Suprapubic skin (tissue), 4 donors: ENCODE data around the gene ATPAF1. TPM values are rescaled to one million over a fixed set of nuclear protein-coding genes. Genes with fewer than 3 reads are reported as not detected.

Source experiments
- DNase-seq, 2 donors: peaks; one replicate each; pipeline ENCODE4 v3.0.0-alpha.2; 2019; ENCODE audit warnings: low spot score in 2 of 2
- H3K27ac ChIP-seq: fragments of 200-600 bp; sonication (generic); one replicate; pipeline ENCODE4 v1.5.1; 2019
- H3K27me3 ChIP-seq: fragments of 200-600 bp; sonication (generic); one replicate; pipeline ENCODE4 v1.5.1; 2019
- H3K36me3 ChIP-seq: fragments of 200-600 bp; sonication (generic); one replicate; pipeline ENCODE4 v1.5.1; 2019
- H3K4me1 ChIP-seq: fragments of 200-600 bp; sonication (generic); one replicate; pipeline ENCODE4 v1.5.1; 2019
- H3K4me3 ChIP-seq: fragments of 200-600 bp; sonication (generic); one replicate; pipeline ENCODE4 v1.5.1; 2019; ENCODE audit warnings: mild to moderate bottlenecking
- H3K9me3 ChIP-seq: fragments of 200-600 bp; sonication (generic); one replicate; pipeline ENCODE4 v1.5.1; 2019
- CTCF ChIP-seq, 2 donors: fragments of 200-600 bp in 1 of 2; fragments of 450-650 bp in 1 of 2; sonication (generic) in 1 of 2; IDR thresholded peaks; one replicate each; pipeline ENCODE4 v1.5.1; 2016 to 2019; ENCODE audit warnings: antibody characterized with exemption in 2 of 2, mild to moderate bottlenecking in 1 of 2, moderate library complexity in 1 of 2
- EP300 ChIP-seq: sonication (generic); formaldehyde crosslinking; IDR thresholded peaks from one replicate; pipeline ENCODE4 v1.6.1; 2017; ENCODE audit warnings: antibody characterized with exemption
- POLR2A ChIP-seq, 2 donors: fragments of 450-650 bp; IDR thresholded peaks; one replicate each; pipeline ENCODE4 v1.6.1; 2017; ENCODE audit warnings: antibody characterized with exemption in 2 of 2, mild to moderate bottlenecking in 2 of 2, moderate library complexity in 2 of 2
- POLR2AphosphoS5 ChIP-seq, 3 donors: sonication (generic); formaldehyde crosslinking; IDR thresholded peaks; one replicate each; pipeline ENCODE4 v1.6.1; 2017; ENCODE audit warnings: antibody characterized with exemption in 3 of 3
- WGBS: methylation state at CpG from one replicate; pipeline ENCODE4 v1.1.5; 2018; 5-methylcytosine and 5-hydroxymethylcytosine counted together
- total RNA-seq, 4 donors: library from RNA; depleted of rRNA; stranded (reverse); fragments of >200 nt; gene quantifications; one replicate each; pipeline ENCODE4 v1.1.0, GENCODE V29; 2016

ATPAF1 gene
- total RNA-seq, 4 donors from 2014 or later, result 29.0 to 43.6 (median 30.9) TPM

- Histone ChIP-seq H3K27ac (no peak overlapping the region), H3K9me3 (no peaks in the 10 kb centered on the region), H3K36me3 (peaks cover 73% of the 10 kb centered on the region), H3K4me3 (no peak overlapping the region), H3K27me3 (no peaks in the 10 kb centered on the region), H3K4me1 (no peaks in the 10 kb centered on the region)
- 93% methylated on average over 5 of the region's 5 CpGs for WGBS
- no peak for DNase-seq
- no peak for TF ChIP-seq CTCF (IDR thresholded peaks at IDR 0.05)
- no peak for TF ChIP-seq POLR2AphosphoS5 (IDR thresholded peaks at IDR 0.05)
These were observed 84.7 kb downstream of the ATPAF1 start for GRCh38 chr1:46583494-46583893.

- no peak overlapping the region for H3K27ac ChIP-seq
- H3K4me3 ChIP-seq, result no peak overlapping the region
- no peaks in the 10 kb centered on the region for H3K4me1 ChIP-seq
- no peaks in the 10 kb centered on the region for H3K27me3 ChIP-seq
- peaks cover 77% of the 10 kb centered on the region for H3K36me3 ChIP-seq
- no peaks in the 10 kb centered on the region for H3K9me3 ChIP-seq
- 77% methylated on average over 7 of the region's 7 CpGs for WGBS
- TF ChIP-seq POLR2A (IDR thresholded peaks at IDR 0.05) (no peak), CTCF (IDR thresholded peaks at IDR 0.05) (no peak), POLR2AphosphoS5 (IDR thresholded peaks at IDR 0.05) (no peak), EP300 (no peak)
- no peak for DNase-seq
These were observed 85.2 kb downstream of the ATPAF1 start for GRCh38 chr1:46582972-46583371.

Other genes with a start within 250 kb of the ATPAF1 start
- gene DMBX1, start 178.5 kb downstream of the ATPAF1 start, total RNA-seq, result under 1 TPM in 3 of 4 donors, not detected in 1; 0.25 to 0.55 (median 0.30) TPM
- not detected for gene KNCN, start 116.7 kb downstream of the ATPAF1 start, total RNA-seq
- gene MKNK1, start 64.1 kb downstream of the ATPAF1 start, total RNA-seq, result 10 to 100 TPM; 15.8 to 39.1 (median 27.4) TPM
- 10 to 100 TPM in 3 of 4 donors, 1 to 10 TPM in 1; 8.0 to 14.1 (median 11.6) TPM for gene MOB3C, start 51.6 kb downstream of the ATPAF1 start, total RNA-seq
- not detected for gene TEX38, start 3.5 kb upstream of the ATPAF1 start, total RNA-seq
- 100 to 1,000 TPM in 3 of 4 donors, 10 to 100 TPM in 1; 87.9 to 136 (median 121) TPM for gene EFCAB14, start 50.8 kb upstream of the ATPAF1 start, total RNA-seq
- 100 to 1,000 TPM in 2 of 4 donors, 10 to 100 TPM in 2; 61.8 to 116 (median 88.6) TPM for gene CYP4B1, start 130.7 kb upstream of the ATPAF1 start, total RNA-seq